HepG2 (cell line): Measurements from ENCODE around the gene KLF13. TPM values are rescaled to one million over a fixed set of nuclear protein-coding genes. Genes with fewer than 3 reads are reported as not detected.

Experiments used
- ATAC-seq: fragments of 200-7000 bp; cut with Tn5 transposase; 3 replicates; pipeline ENCODE4 v1.9.1; 2020; ENCODE audit warnings: mild to moderate bottlenecking, moderate library complexity
- BruUV-seq: library from RNA; stranded (reverse); fragments of 400-500 nt; replicated peaks from 2 replicates; lab custom pipeline; 2021; lab: Mats Ljungman, UMichigan
- CTCF ChIA-PET: fragments of 300-600 bp; formaldehyde crosslinking; extraction: SDS; loops from one replicate; lab custom pipeline; 2021; ENCODE audit warnings: low total read pairs, inconsistent platforms, low intra/inter-chr PET ratio; lab: Yijun Ruan, JAX
- POLR2A ChIA-PET: fragments of 350-600 bp; sonication (Branson Sonifier 250); formaldehyde crosslinking; loops from one replicate; lab custom pipeline; 2020; ENCODE audit warnings: antibody characterized with exemption, inconsistent platforms; lab: Yijun Ruan, JAX
- DNase-seq: peaks from one replicate; pipeline ENCODE4 v3.0.0-alpha.2; 2015; ENCODE audit warnings: low spot score
- FAIRE-seq: peaks from 3 replicates; lab custom pipeline; 2011; peaks lifted over from hg19 to GRCh38; lab: Jason Lieb, UNC
- H2AFZ ChIP-seq: one replicate; pipeline ENCODE4 v1.6.1; 2011; ENCODE audit warnings: low read length, inconsistent platforms
- H3K27ac ChIP-seq: fragments of 300-600 bp; 3 replicates; pipeline ENCODE4 v1.8.0; 2011; ENCODE audit warnings: mixed run types, mild to moderate bottlenecking, mixed read lengths, low read length, inconsistent platforms; ENCODE audit not compliant: insufficient read depth; ENCODE audit errors: extremely low read length
- H3K27me3 ChIP-seq, 2 experiments: fragments of 200-600 bp in 1 of 2; 2 replicates in 1 of 2; 3 replicates in 1 of 2; pipeline versions ENCODE4 v1.6.0 to v1.8.0; 2011; ENCODE audit warnings: low read length in 2 of 2, mild to moderate bottlenecking in 2 of 2, moderate library complexity in 2 of 2, inconsistent platforms in 1 of 2; ENCODE audit not compliant: insufficient read depth in 2 of 2, control insufficient read depth in 1 of 2
- H3K36me3 ChIP-seq, 2 experiments: fragments of 200-600 bp in 1 of 2; replicated peaks in 1 of 2; 2 replicates in 1 of 2; 3 replicates in 1 of 2; pipeline versions ENCODE4 v1.5.1 to v1.8.0; 2011; ENCODE audit warnings: low read length in 2 of 2, inconsistent platforms in 1 of 2; ENCODE audit not compliant: insufficient read depth in 2 of 2, control insufficient read depth in 1 of 2
- H3K4me1 ChIP-seq: 2 replicates; pipeline ENCODE4 v1.5.1; 2012; ENCODE audit warnings: low read length, inconsistent platforms; ENCODE audit not compliant: insufficient read depth
- H3K4me2 ChIP-seq: 2 replicates; pipeline ENCODE4 v1.6.0; 2011; ENCODE audit warnings: low read depth, low read length, inconsistent platforms
- H3K4me3 ChIP-seq, 3 experiments: fragments of 200-600 bp in 1 of 3; sonication (generic), shearing (Covaris generic) in 1 of 3; replicated peaks in 1 of 3; 2 replicates each; pipeline ENCODE4 v1.5.1; 2011 to 2016; ENCODE audit warnings: low read length in 3 of 3, inconsistent platforms in 2 of 3, low read depth in 2 of 3, mild to moderate bottlenecking in 2 of 3, control low read depth in 1 of 3, mixed read lengths in 1 of 3; ENCODE audit not compliant: insufficient read depth in 1 of 3
- H3K79me2 ChIP-seq: one replicate; pipeline ENCODE4 v1.6.1; 2011; ENCODE audit warnings: low read length, inconsistent platforms; ENCODE audit not compliant: insufficient read depth
- H3K9ac ChIP-seq: 2 replicates; pipeline ENCODE4 v1.6.0; 2011; ENCODE audit warnings: mild to moderate bottlenecking, low read depth, low read length, inconsistent platforms; ENCODE audit not compliant: insufficient read depth
- H3K9me3 ChIP-seq: 2 replicates; pipeline ENCODE4 v1.5.1; 2012; ENCODE audit warnings: mild to moderate bottlenecking, low read length
- H4K20me1 ChIP-seq: 2 replicates; pipeline ENCODE4 v1.6.0; 2011; ENCODE audit warnings: inconsistent platforms, mild to moderate bottlenecking, low read length, moderate library complexity; ENCODE audit not compliant: insufficient read depth
- GPN1 ChIP-seq: sonication (generic); formaldehyde crosslinking; IDR thresholded peaks from 2 replicates; pipeline ENCODE4 v1.5.1; 2020; ENCODE audit warnings: missing genetic modification reagents, borderline replicate concordance
- HOXA5 ChIP-seq: sonication (generic); formaldehyde crosslinking; IDR thresholded peaks from 2 replicates; pipeline ENCODE4 v1.4.0; 2020; ENCODE audit warnings: missing genetic modification reagents
- ZNF556 ChIP-seq: sonication (generic); formaldehyde crosslinking; IDR thresholded peaks from 2 replicates; pipeline ENCODE4 v1.4.0; 2020; ENCODE audit warnings: mild to moderate bottlenecking, missing genetic modification reagents, borderline replicate concordance
- ZNF660 ChIP-seq: sonication (generic); formaldehyde crosslinking; IDR thresholded peaks from 2 replicates; pipeline ENCODE4 v1.5.1; 2020; ENCODE audit warnings: mild to moderate bottlenecking, low read depth, missing genetic modification reagents, borderline replicate concordance
- WGBS: methylation state at CpG from one replicate; pipeline ENCODE4 v1.1.6; 2017; ENCODE audit warnings: low lambda C conversion rate; 5-methylcytosine and 5-hydroxymethylcytosine counted together
- in situ Hi-C: cut with HindIII; loops from 2 replicates; pipeline ENCODE4 v1.10.0; 2017; ENCODE audit warnings: low pct_unique_long_range_greater_than_20kb; ENCODE audit not compliant: extremely low pct_ligation_motif_present
- intact Hi-C: fragments of 100-400 bp; cut with micrococcal nuclease; formaldehyde crosslinking; loops from one replicate; pipeline ENCODE4 v1.10.0; 2022; ENCODE audit not compliant: unreplicated experiment
- polyA plus RNA-seq, 8 experiments: library from polyadenylated mRNA; depleted of rRNA in 3 of 8; stranded (reverse) in 7 of 8; unstranded in 1 of 8; fragments of >200 nt; fragmentation: Illumina TruSeq in 4 of 8; extraction: Trizol in 4 of 8; gene quantifications; 2 replicates each; pipeline versions ENCODE4 v1.2.1 to v1.2.3, GENCODE V29; 2011 to 2016; ENCODE audit warnings: low read depth in 4 of 8, missing spikeins in 1 of 8, mixed read lengths in 1 of 8; ENCODE audit not compliant: insufficient read depth in 1 of 8
- total RNA-seq, 5 experiments: library from RNA; depleted of rRNA; stranded (reverse); fragments of >200 nt; fragmentation: Illumina TruSeq; extraction: Trizol; gene quantifications; 2 replicates each; pipeline ENCODE4 v1.2.3, GENCODE V29; 2016; ENCODE audit warnings: low read depth in 1 of 5
- TF ChIP-seq, protein P1 (sequence below): sonication (generic); formaldehyde crosslinking; IDR thresholded peaks from 2 replicates; pipeline ENCODE4 v1.5.0; 2020; ENCODE audit warnings: mild to moderate bottlenecking, missing genetic modification reagents, borderline replicate concordance
- TF ChIP-seq, protein P2 (sequence below): sonication (generic); formaldehyde crosslinking; IDR thresholded peaks from 2 replicates; pipeline ENCODE4 v1.4.0; 2020; ENCODE audit warnings: mild to moderate bottlenecking, missing genetic modification reagents, borderline replicate concordance
- TF ChIP-seq, protein P3 (sequence below): sonication (generic); formaldehyde crosslinking; conservative IDR thresholded peaks from 2 replicates; pipeline ENCODE4 v1.4.0; 2020; ENCODE audit warnings: missing genetic modification reagents

KLF13 gene
- total and polyA plus RNA-seq, 2 of the 13 experiments (the other 11 are each of a cell fraction or from before 2014, with no cell fraction given): 16.8 to 25.1 TPM

DNA sequence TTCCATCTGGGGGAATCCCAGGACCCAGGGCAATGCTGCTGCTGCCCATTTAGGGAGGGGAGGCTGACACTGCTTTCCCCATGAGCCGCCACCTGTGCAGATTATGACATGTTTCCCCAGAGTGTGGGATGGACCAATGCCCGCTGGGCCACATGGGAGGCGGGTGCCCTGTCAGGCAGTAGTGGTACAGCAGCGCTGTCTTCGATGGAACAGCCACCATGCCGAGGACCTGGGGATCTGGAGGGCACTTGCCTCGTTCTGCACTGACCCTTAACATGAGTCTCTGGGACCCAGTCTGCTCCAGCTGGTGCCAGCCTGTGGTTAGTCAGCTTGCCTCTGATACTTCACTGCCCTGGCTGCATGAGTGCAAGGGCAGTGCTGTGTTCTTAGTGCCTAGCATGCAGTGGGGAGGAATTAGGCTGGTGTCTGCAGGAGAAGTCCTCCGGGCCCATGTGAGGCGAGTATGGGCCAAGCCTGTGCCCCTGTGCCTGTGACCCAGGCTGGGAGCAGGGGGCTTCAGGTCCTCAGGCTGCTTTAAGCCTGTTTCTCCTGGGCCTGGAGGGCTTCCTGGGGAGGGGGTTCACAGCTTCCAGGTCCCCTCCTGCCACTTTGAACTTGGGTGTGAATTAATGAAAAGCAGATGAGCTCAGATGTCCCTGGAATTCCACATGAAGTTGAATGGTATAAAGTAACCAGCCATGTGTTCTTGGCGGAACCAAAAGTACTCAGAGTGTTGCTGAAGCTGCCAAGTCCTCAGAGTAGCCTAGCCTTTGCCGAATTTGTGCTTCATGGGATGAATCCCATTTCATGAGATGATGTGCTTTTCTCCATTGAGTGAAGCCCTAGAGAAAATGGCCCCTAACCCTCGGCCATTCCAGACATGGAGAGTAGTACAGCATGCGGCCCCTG, 22.9 kb downstream of the KLF13 start:
- intact Hi-C loops: no loop called here
- ChIA-PET CTCF (no interaction called here), POLR2A (no interaction called here)
- H3K4me1 ChIP-seq: peaks cover 32% of the 10 kb centered on the region
- H3K27ac ChIP-seq: no peak overlapping the region
- no TSS peak for BruUV-seq
- in situ Hi-C loops: no loop called here
- peaks cover 3 to 6% of the 10 kb centered on the region in 2 experiments; a peak in 3 of 5 replicates for H3K36me3 ChIP-seq
- H3K9me3 ChIP-seq: no peaks in the 10 kb centered on the region
- peaks cover 4% of the 10 kb centered on the region for H3K79me2 ChIP-seq
- no peak for FAIRE-seq
- WGBS: 93% methylated on average over 3 of the region's 13 CpGs
- H3K27me3 ChIP-seq: no peaks in the 10 kb centered on the region
- H3K9ac ChIP-seq: no peak overlapping the region
- H3K4me3 ChIP-seq: no peak overlapping the region
- no peak for DNase-seq
- no peak for ATAC-seq
- TF ChIP-seq ZNF556 (CRISPR knock-in tag) (peak; percentile 73; the same call in 1 of the 2 replicates), HOXA5 (CRISPR knock-in tag) (no peak)
- no peak overlapping the region for H3K4me2 ChIP-seq
- H4K20me1 ChIP-seq: peaks cover 14% of the 10 kb centered on the region
- no peak overlapping the region for H2AFZ ChIP-seq

DNA sequence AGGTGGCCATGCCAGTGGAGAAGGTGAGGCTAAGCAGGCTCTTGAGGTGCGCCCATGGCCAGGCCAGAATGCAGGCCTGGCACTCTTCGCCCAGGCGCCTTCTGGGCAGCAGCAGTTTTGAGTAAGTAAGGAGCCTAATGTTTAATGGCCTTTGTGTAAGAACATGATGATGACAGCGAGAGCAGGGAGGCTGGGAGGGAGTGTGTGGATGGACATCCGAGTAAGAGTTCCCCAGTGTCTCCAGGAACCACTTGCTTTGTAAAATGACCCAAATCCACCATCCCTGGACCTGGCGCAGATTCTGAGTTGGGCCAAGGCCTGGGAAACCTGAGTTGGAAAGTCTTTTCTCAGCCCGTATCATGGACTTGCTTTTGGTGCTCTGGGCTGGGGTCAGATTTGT, 24.1 kb downstream of the KLF13 start:
- Histone ChIP-seq H3K9me3 (no peaks in the 10 kb centered on the region), H2AFZ (no peak overlapping the region), H3K79me2 (peaks cover 8% of the 10 kb centered on the region), H3K4me2 (no peak overlapping the region), H3K4me1 (peaks cover 26% of the 10 kb centered on the region), H3K27me3 (no peaks in the 10 kb centered on the region), H3K9ac (no peak overlapping the region), H4K20me1 (peaks cover 14% of the 10 kb centered on the region), H3K36me3 (peaks cover 3 to 12% of the 10 kb centered on the region in 2 experiments; a peak in 3 of 5 replicates), H3K27ac (no peak overlapping the region), H3K4me3 (no peak overlapping the region)
- in situ Hi-C loops: no loop called here
- ATAC-seq (no peak), FAIRE-seq (no peak), DNase-seq (no peak)
- CTCF ChIA-PET: no interaction called here
- POLR2A ChIA-PET: no interaction called here
- WGBS: 98% methylated on average over 6 of the region's 7 CpGs
- no TSS peak for BruUV-seq
- intact Hi-C loops: no loop called here
- no peak for TF ChIP-seq ZNF660 (CRISPR knock-in tag)
- TF ChIP-seq, protein P1, sequence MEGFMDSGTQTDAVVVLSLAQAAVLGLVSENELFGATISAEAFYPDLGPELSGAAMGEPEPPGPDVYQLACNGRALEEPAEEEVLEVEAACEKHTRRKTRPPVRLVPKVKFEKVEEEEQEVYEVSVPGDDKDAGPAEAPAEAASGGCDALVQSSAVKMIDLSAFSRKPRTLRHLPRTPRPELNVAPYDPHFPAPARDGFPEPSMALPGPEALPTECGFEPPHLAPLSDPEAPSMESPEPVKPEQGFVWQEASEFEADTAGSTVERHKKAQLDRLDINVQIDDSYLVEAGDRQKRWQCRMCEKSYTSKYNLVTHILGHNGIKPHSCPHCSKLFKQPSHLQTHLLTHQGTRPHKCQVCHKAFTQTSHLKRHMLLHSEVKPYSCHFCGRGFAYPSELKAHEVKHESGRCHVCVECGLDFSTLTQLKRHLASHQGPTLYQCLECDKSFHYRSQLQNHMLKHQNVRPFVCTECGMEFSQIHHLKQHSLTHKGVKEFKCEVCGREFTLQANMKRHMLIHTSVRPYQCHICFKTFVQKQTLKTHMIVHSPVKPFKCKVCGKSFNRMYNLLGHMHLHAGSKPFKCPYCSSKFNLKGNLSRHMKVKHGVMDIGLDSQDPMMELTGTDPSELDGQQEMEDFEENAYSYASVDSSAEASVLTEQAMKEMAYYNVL (CRISPR knock-in tag): no peak
- TF ChIP-seq, protein P2, sequence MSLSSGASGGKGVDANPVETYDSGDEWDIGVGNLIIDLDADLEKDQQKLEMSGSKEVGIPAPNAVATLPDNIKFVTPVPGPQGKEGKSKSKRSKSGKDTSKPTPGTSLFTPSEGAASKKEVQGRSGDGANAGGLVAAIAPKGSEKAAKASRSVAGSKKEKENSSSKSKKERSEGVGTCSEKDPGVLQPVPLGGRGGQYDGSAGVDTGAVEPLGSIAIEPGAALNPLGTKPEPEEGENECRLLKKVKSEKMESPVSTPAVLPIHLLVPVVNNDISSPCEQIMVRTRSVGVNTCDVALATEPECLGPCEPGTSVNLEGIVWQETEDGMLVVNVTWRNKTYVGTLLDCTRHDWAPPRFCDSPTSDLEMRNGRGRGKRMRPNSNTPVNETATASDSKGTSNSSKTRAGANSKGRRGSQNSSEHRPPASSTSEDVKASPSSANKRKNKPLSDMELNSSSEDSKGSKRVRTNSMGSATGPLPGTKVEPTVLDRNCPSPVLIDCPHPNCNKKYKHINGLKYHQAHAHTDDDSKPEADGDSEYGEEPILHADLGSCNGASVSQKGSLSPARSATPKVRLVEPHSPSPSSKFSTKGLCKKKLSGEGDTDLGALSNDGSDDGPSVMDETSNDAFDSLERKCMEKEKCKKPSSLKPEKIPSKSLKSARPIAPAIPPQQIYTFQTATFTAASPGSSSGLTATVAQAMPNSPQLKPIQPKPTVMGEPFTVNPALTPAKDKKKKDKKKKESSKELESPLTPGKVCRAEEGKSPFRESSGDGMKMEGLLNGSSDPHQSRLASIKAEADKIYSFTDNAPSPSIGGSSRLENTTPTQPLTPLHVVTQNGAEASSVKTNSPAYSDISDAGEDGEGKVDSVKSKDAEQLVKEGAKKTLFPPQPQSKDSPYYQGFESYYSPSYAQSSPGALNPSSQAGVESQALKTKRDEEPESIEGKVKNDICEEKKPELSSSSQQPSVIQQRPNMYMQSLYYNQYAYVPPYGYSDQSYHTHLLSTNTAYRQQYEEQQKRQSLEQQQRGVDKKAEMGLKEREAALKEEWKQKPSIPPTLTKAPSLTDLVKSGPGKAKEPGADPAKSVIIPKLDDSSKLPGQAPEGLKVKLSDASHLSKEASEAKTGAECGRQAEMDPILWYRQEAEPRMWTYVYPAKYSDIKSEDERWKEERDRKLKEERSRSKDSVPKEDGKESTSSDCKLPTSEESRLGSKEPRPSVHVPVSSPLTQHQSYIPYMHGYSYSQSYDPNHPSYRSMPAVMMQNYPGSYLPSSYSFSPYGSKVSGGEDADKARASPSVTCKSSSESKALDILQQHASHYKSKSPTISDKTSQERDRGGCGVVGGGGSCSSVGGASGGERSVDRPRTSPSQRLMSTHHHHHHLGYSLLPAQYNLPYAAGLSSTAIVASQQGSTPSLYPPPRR (CRISPR knock-in tag): no peak
- TF ChIP-seq, protein P3, sequence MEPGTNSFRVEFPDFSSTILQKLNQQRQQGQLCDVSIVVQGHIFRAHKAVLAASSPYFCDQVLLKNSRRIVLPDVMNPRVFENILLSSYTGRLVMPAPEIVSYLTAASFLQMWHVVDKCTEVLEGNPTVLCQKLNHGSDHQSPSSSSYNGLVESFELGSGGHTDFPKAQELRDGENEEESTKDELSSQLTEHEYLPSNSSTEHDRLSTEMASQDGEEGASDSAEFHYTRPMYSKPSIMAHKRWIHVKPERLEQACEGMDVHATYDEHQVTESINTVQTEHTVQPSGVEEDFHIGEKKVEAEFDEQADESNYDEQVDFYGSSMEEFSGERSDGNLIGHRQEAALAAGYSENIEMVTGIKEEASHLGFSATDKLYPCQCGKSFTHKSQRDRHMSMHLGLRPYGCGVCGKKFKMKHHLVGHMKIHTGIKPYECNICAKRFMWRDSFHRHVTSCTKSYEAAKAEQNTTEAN (CRISPR knock-in tag): no peak
- no peak for TF ChIP-seq GPN1
